K562 (cell line): Measurements from ENCODE around the gene MMP17. TPM values are rescaled to one million over a fixed set of nuclear protein-coding genes. Genes with fewer than 3 reads are reported as not detected.

Experiments used
- BRD4 ChIP-seq: fragments of 200-600 bp; sonication (generic); IDR thresholded peaks from 2 replicates; pipeline ENCODE4 v1.6.1; 2017; ENCODE audit warnings: inconsistent platforms
- CC2D1A ChIP-seq: fragments of 450-650 bp; IDR thresholded peaks from 2 replicates; pipeline ENCODE4 v1.6.1; 2017; ENCODE audit warnings: mild to moderate bottlenecking
- GMEB1 ChIP-seq: fragments of 250-450 bp; sonication (Bioruptor Pico); IDR thresholded peaks from 2 replicates; pipeline ENCODE4 v1.4.0; 2020; ENCODE audit warnings: mild to moderate bottlenecking
- KAT2B ChIP-seq: IDR thresholded peaks from one replicate; pipeline ENCODE4 v1.6.1; 2012; ENCODE audit warnings: low read depth, mild to moderate bottlenecking, control low read depth, inconsistent platforms, low read length, moderate library complexity
- L3MBTL2 ChIP-seq: fragments of 450-650 bp; IDR thresholded peaks from 2 replicates; pipeline ENCODE4 v1.6.1; 2016; ENCODE audit warnings: mild to moderate bottlenecking, moderate library complexity
- PRDM10 ChIP-seq: fragments of 450-650 bp; IDR thresholded peaks from 2 replicates; pipeline ENCODE4 v1.6.1; 2018; ENCODE audit not compliant: partially characterized antibody
- RBM15 ChIP-seq: fragments of 200-400 bp; formaldehyde crosslinking; IDR thresholded peaks from 2 replicates; pipeline ENCODE4 v1.6.1; 2018; ENCODE audit warnings: mild to moderate bottlenecking, low read length, moderate library complexity; ENCODE audit not compliant: insufficient read depth
- SRSF7 ChIP-seq: fragments of 200-400 bp; formaldehyde crosslinking; optimal IDR thresholded peaks from 2 replicates; pipeline ENCODE3; 2017; ENCODE audit warnings: mild to moderate bottlenecking, low read depth, low read length
- TAF1 ChIP-seq: IDR thresholded peaks from 2 replicates; pipeline ENCODE4 v1.6.1; 2011; ENCODE audit warnings: mild to moderate bottlenecking, low read length, moderate library complexity; ENCODE audit not compliant: insufficient read depth, control insufficient read depth, severe bottlenecking; ENCODE audit errors: extremely low read depth
- THRA ChIP-seq: fragments of 450-650 bp; IDR thresholded peaks from 2 replicates; pipeline ENCODE4 v1.6.1; 2017; ENCODE audit warnings: mild to moderate bottlenecking, moderate library complexity
- ZFP91 ChIP-seq: sonication (generic); formaldehyde crosslinking; IDR thresholded peaks from 2 replicates; pipeline ENCODE4 v1.8.0; 2022; ENCODE audit warnings: mild to moderate bottlenecking, missing genetic modification reagents
- ZNF24 ChIP-seq: fragments of 450-650 bp; IDR thresholded peaks from 2 replicates; pipeline ENCODE4 v1.6.1; 2016
- ZNF586 ChIP-seq: fragments of 450-650 bp; formaldehyde crosslinking; conservative IDR thresholded peaks from 2 replicates; pipeline ENCODE4 v1.4.0; 2020; ENCODE audit warnings: mild to moderate bottlenecking, moderate library complexity
- ZSCAN29 ChIP-seq: fragments of 450-650 bp; IDR thresholded peaks from 2 replicates; pipeline ENCODE4 v1.6.1; 2017
- polyA plus RNA-seq, 8 experiments: library from polyadenylated mRNA; depleted of rRNA in 4 of 8; stranded (reverse) in 5 of 8; unstranded in 3 of 8; fragments of >200 nt; fragmentation: Nextera tagmentation in 2 of 8; fragmentation: Illumina TruSeq in 1 of 8; extraction: Ambion mirVana in 2 of 8; extraction: Trizol in 1 of 8; gene quantifications; 2 replicates each; pipeline versions ENCODE4 v1.2.1 to v1.2.3, GENCODE V29; 2011 to 2014; ENCODE audit warnings: inconsistent platforms in 1 of 8, missing spikeins in 1 of 8
- total RNA-seq, 7 experiments: library from RNA; depleted of rRNA in 6 of 7; stranded (reverse); fragments of >200 nt in 6 of 7; fragmentation: Illumina TruSeq in 2 of 7; extraction: Trizol in 2 of 7; gene quantifications; 2 replicates each; pipeline versions ENCODE4 v1.2.1 to v1.2.3, GENCODE V29; 2011 to 2021; ENCODE audit warnings: low replicate concordance in 1 of 7
- TF ChIP-seq, protein P1 (sequence below): sonication (generic); formaldehyde crosslinking; IDR thresholded peaks from 2 replicates; pipeline ENCODE4 v1.8.0; 2023; ENCODE audit warnings: mild to moderate bottlenecking, missing genetic modification reagents

Gene MMP17
- total and polyA plus RNA-seq, 9 of the 15 experiments (the other 6 are each of a cell fraction or from before 2014, with no cell fraction given): 1.1 to 21.2 (median 17.1) TPM; not detected in 2

DNA sequence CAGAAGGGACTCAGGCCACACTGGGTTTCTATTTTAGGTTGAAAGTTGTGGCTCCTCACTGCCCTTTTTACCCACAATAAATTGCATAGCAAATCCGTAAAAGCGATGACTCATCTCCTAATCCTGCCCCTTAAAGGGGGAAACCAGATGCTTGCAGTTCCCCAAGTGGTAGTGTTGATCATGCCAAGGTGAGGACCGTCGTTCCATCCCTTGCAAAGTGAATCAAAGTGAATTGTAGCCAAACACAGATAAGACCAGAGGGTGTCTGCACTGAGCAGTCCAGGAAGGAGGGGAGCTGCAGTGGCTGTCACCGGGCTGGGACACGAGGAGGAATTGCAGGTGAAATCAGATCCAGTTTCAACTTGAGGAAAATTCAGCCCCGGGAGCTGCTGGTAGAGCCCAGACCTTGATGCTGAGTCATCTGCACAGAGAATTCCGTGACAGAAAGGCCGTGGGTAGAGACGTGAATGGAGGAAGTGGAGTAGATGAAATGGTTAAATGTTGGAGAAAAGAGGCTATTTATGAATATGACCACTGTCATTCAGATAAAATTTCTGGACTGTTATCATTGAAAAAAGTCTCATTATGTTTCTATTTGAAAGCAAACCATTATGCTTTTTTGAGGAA, 44.2 kb upstream of the MMP17 start (continued):
- TF ChIP-seq ZSCAN29 (no peak), SRSF7 (no peak), RBM15 (no peak), KAT2B (no peak), GMEB1 (CRISPR knock-in tag) (no peak), TAF1 (no peak), L3MBTL2 (peak; percentile 20; the same call in 1 of the 2 replicates), THRA (no peak), BRD4 (no peak), PRDM10 (peak; percentile 43), ZFP91 (CRISPR knock-in tag) (no peak), CC2D1A (no peak), ZNF24 (no peak), ZNF586 (CRISPR knock-in tag) (no peak)
- TF ChIP-seq, protein P1, sequence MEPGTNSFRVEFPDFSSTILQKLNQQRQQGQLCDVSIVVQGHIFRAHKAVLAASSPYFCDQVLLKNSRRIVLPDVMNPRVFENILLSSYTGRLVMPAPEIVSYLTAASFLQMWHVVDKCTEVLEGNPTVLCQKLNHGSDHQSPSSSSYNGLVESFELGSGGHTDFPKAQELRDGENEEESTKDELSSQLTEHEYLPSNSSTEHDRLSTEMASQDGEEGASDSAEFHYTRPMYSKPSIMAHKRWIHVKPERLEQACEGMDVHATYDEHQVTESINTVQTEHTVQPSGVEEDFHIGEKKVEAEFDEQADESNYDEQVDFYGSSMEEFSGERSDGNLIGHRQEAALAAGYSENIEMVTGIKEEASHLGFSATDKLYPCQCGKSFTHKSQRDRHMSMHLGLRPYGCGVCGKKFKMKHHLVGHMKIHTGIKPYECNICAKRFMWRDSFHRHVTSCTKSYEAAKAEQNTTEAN (CRISPR knock-in tag): no peak
